ENCODE data around the gene CATSPERZ. TPM values are rescaled to one million over a fixed set of nuclear protein-coding genes. Genes with fewer than 3 reads are reported as not detected.

Gene CATSPERZ
- total RNA-seq, 4 donors from 2014 or later = 0.80 TPM; not detected in 3

GRCh38 chr11:64316672-64317324 lies 16.6 kb downstream of the CATSPERZ start:
- H3K27me3 ChIP-seq = no peaks in the 10 kb centered on the region
- peaks cover 18 to 49% (median 47%) of the 10 kb centered on the region in 4 donors for H3K36me3 ChIP-seq
- H3K9me3 ChIP-seq = no peaks in the 10 kb centered on the region
- intact Hi-C loops (cut with DNase I) = no loop called here
- H3K4me3 ChIP-seq = peak overlapping the region; percentile 79 to 95 (median 82)
- no peak for DNase-seq (ENCODE audit: extremely low spot score)
- 21% methylated on average over 12 of the region's 32 CpGs for WGBS
- TF ChIP-seq CTCF (IDR thresholded peaks at IDR 0.05) (no peak), POLR2AphosphoS5 (IDR thresholded peaks at IDR 0.05) (no peak), EP300 (IDR thresholded peaks at IDR 0.05) (no peak)
- H3K4me1 ChIP-seq = peaks cover 27 to 59% (median 42%) of the 10 kb centered on the region in 4 donors
- H3K27ac ChIP-seq (replicated peaks in 1 of 4) = peak overlapping the region; percentile 94 to 99 (median 96)

DNA sequence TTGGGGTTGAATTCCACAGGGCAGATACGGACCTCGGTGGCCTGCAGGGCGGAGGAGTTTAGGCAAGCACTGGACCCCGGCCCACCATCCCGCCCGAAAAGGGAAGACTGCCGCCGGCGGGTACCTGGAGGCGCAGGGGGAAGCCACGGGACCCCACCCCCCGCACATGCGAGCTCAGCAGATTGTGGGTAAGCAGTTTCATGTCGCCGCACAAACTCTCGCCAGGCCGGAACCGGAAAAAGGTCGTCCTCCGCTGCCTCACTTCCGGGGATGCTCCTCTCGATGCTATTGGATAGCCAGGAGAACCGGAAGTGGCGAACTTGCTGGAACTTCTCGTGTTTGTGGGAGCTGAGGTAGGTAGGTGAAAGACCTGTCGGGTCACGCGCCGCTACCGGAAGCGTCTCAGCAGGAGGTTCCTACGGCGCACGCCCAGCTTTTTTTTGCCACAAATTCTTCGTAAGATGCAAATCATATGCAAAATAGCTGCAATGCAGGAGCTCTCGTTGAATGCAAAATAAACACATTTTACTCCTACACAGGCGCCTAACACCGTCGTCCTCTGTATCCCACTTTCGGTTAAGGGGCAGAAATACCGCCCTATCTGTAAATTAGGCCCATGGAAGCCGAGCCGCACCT lies 17.3 kb downstream of the CATSPERZ start, which contains the start of gene TRMT112:
Gene TRMT112 (minus strand): TSS at position 235 of the 636 bp plus-strand sequence. CDS start 33 bp downstream, at position 202.
- peaks cover 25 to 56% (median 40%) of the 10 kb centered on the region in 4 donors for H3K4me1 ChIP-seq
- H3K27ac ChIP-seq (replicated peaks in 1 of 4) = peak within 1 kb of the TSS; percentile 94 to 99 (median 96)
- peak; percentile 97 for TF ChIP-seq POLR2AphosphoS5 (IDR thresholded peaks at IDR 0.05)
- peak; percentile 53 for TF ChIP-seq EP300 (IDR thresholded peaks at IDR 0.05)
- TF ChIP-seq POLR2A (IDR thresholded peaks at IDR 0.05; ENCODE audit: low read depth) = peak; percentile 77
- TF ChIP-seq CTCF (IDR thresholded peaks at IDR 0.05) = no peak
- intact Hi-C loops (cut with DNase I) = no loop called here
- peak within 1 kb of the TSS; percentile 79 to 95 (median 82) for H3K4me3 ChIP-seq
- no peaks in the 10 kb centered on the region for H3K27me3 ChIP-seq
- no peaks in the 10 kb centered on the region for H3K9me3 ChIP-seq
- peak; percentile 99 for DNase-seq (ENCODE audit: extremely low spot score)
- under 1% methylated on average over 39 of the region's 43 CpGs for WGBS
- H3K36me3 ChIP-seq = peaks cover 18 to 55% (median 53%) of the 10 kb centered on the region in 4 donors

- Histone ChIP-seq H3K9me3 (no peaks in the 10 kb centered on the region), H3K27ac (replicated peaks in 1 of 4) (peak within 1 kb of the TSS; percentile 94 to 99 (median 96)), H3K36me3 (peaks cover 18 to 61% (median 59%) of the 10 kb centered on the region in 4 donors), H3K4me1 (peaks cover 23 to 49% (median 34%) of the 10 kb centered on the region in 4 donors), H3K4me3 (peak within 1 kb of the TSS; percentile 79 to 95 (median 82)), H3K27me3 (no peaks in the 10 kb centered on the region)
- intact Hi-C loops (cut with DNase I) = no loop called here
- WGBS = 0% methylated on average over 24 of the region's 61 CpGs
- TF ChIP-seq CTCF (IDR thresholded peaks at IDR 0.05) (peak; percentile 35 to 74 (median 44)), EP300 (IDR thresholded peaks at IDR 0.05) (no peak), POLR2A (IDR thresholded peaks at IDR 0.05; ENCODE audit: low read depth) (peak; percentile 82), POLR2AphosphoS5 (IDR thresholded peaks at IDR 0.05) (peak; percentile 94 to 95)
- peak; percentile 99 for DNase-seq (ENCODE audit: extremely low spot score)
These were observed 18.0 kb downstream of the CATSPERZ start, which contains the start of gene PRDX5 for GRCh38 chr11:64317961-64318765. TSS of gene PRDX5 (plus strand) at chr11:64318121. CDS start at chr11:64318216, 95 bp downstream.

DNA sequence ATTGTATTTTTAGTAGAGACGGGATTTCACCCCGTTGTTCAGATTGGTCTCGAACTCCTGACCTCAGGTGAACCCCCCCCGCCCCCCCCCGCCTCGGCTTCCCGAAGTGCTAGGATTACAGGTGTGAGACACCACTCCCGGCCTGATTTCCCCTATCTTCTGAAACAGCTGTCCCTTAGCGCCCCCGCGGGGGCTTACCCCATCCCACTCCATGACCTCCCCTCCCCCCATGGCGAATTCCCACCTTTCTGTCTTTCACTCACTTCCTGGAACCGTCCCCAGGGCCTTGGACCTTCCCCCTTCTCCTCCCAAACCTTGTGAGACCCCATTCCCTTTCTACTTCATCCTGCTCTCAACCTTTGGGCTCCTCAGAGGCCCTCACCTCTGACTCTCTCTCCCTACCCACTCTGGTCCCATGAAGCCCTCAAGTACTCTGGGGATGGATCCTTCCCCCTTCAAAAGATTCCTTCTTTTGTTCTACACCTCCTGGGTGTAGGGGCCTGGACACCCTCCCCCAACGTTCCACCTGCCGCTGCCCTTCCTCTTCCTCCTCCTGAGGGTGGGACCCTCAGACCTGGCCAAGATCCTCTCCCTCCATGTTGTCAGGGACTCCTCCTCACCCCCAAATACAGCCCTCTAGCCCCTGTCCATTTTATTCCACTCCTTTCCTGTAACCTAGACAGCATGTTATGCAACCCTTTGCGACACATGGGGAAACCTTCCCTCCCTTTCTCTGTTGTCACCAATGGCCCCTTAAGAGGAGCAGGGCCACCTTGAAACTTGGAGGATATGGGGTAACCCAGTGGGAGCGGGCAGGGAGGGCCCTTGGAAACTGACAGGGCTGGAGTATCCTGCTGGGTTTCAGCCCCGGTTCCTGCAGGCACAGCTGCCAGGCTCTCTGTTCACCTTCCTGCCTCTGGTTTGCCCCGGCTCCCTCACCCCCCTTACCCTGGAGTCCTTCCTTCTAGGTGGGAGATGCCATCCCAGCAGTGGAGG lies 18.9 kb downstream of the CATSPERZ start:
- H3K36me3 ChIP-seq = peaks cover 18 to 55% (median 54%) of the 10 kb centered on the region in 4 donors
- H3K4me1 ChIP-seq = peaks cover 17 to 41% (median 29%) of the 10 kb centered on the region in 4 donors
- peak overlapping the region; percentile 79 to 95 (median 82) for H3K4me3 ChIP-seq
- WGBS = 27% methylated on average over 19 of the region's 19 CpGs
- no peaks in the 10 kb centered on the region for H3K27me3 ChIP-seq
- no peaks in the 10 kb centered on the region for H3K9me3 ChIP-seq
- intact Hi-C loops (cut with DNase I) = no loop called here
- no peak for DNase-seq (ENCODE audit: extremely low spot score)
- TF ChIP-seq POLR2AphosphoS5 (IDR thresholded peaks at IDR 0.05) = no peak
- TF ChIP-seq POLR2A (IDR thresholded peaks at IDR 0.05; ENCODE audit: low read depth) = no peak
- no peak for TF ChIP-seq CTCF (IDR thresholded peaks at IDR 0.05)
- no peak for TF ChIP-seq EP300 (IDR thresholded peaks at IDR 0.05)
- peak overlapping the region; percentile 94 to 99 (median 96) for H3K27ac ChIP-seq (replicated peaks in 1 of 4)

Measured in esophagus muscularis mucosa (tissue), 4 donors.